WTC11 (cell line): ENCODE results near the gene PSEN2. TPM values are rescaled to one million over a fixed set of nuclear protein-coding genes. Genes with fewer than 3 reads are reported as not detected.

Experiments
- ATAC-seq: fragments of 200-7000 bp; cut with Tn5 transposase; 2 replicates; pipeline ENCODE4 v1.10.0; 2021; ENCODE audit warnings: mild to moderate bottlenecking, moderate library complexity
- CTCF ChIA-PET: fragments of 300-600 bp; sonication (Branson Sonifier 250); formaldehyde crosslinking; loops from one replicate; lab custom pipeline; 2021; ENCODE audit warnings: antibody characterized with exemption; lab: Charles Lee
- POLR2A ChIA-PET: fragments of 350-600 bp; sonication (Branson Sonifier 250); formaldehyde crosslinking; loops from one replicate; lab custom pipeline; 2021; ENCODE audit warnings: antibody characterized with exemption; lab: Charles Lee
- DNase-seq: peaks from one replicate; pipeline ENCODE4 v3.0.0; 2021; ENCODE audit warnings: low spot score
- H3K27ac Mint-ChIP-seq: 2 replicates; pipeline ENCODE4 v1.8.0; 2021; ENCODE audit warnings: mixed read lengths
- H3K27me3 Mint-ChIP-seq: 2 replicates; pipeline ENCODE4 v1.8.0; 2021; ENCODE audit warnings: low read depth, mild to moderate bottlenecking, moderate library complexity, mixed read lengths
- H3K36me3 Mint-ChIP-seq: 2 replicates; pipeline ENCODE4 v1.8.0; 2021; ENCODE audit warnings: mixed read lengths
- H3K4me1 Mint-ChIP-seq: 2 replicates; pipeline ENCODE4 v1.8.0; 2022; ENCODE audit warnings: mixed read lengths
- H3K4me3 Mint-ChIP-seq: 2 replicates; pipeline ENCODE4 v1.8.0; 2021; ENCODE audit warnings: mild to moderate bottlenecking, moderate library complexity, mixed read lengths
- H3K9me3 Mint-ChIP-seq: 2 replicates; pipeline ENCODE4 v1.8.0; 2021; ENCODE audit warnings: mixed read lengths
- ATF1 ChIP-seq: sonication (generic); formaldehyde crosslinking; IDR thresholded peaks from 2 replicates; pipeline ENCODE4 v1.8.1; 2023; ENCODE audit warnings: mild to moderate bottlenecking, moderate library complexity, missing genetic modification reagents
- ATF2 ChIP-seq: sonication (generic); formaldehyde crosslinking; IDR thresholded peaks from 2 replicates; pipeline ENCODE4 v1.8.1; 2022; ENCODE audit warnings: low read depth, missing genetic modification reagents, borderline replicate concordance
- CBFB ChIP-seq: sonication (generic); formaldehyde crosslinking; IDR thresholded peaks from 2 replicates; pipeline ENCODE4 v1.8.1; 2022; ENCODE audit warnings: mild to moderate bottlenecking, low read depth, missing genetic modification reagents
- ESRRA ChIP-seq: sonication (generic); formaldehyde crosslinking; IDR thresholded peaks from 2 replicates; pipeline ENCODE4 v1.8.1; 2022; ENCODE audit warnings: mild to moderate bottlenecking, missing genetic modification reagents, borderline replicate concordance
- GABPB1 ChIP-seq: sonication (generic); formaldehyde crosslinking; IDR thresholded peaks from 2 replicates; pipeline ENCODE4 v1.8.1; 2023; ENCODE audit warnings: mild to moderate bottlenecking, missing genetic modification reagents
- HMGXB4 ChIP-seq: sonication (generic); formaldehyde crosslinking; IDR thresholded peaks from 2 replicates; pipeline ENCODE4 v1.8.1; 2023; ENCODE audit warnings: mild to moderate bottlenecking, moderate library complexity, missing genetic modification reagents
- PRRX2 ChIP-seq: fragments of 250-450 bp; sonication (Bioruptor Pico); IDR thresholded peaks from 2 replicates; pipeline ENCODE4 v1.8.0; 2021; ENCODE audit warnings: mild to moderate bottlenecking
- SP1 ChIP-seq: sonication (generic); formaldehyde crosslinking; conservative IDR thresholded peaks from 2 replicates; pipeline ENCODE4 v1.8.1; 2022; ENCODE audit warnings: missing genetic modification reagents
- ZBTB21 ChIP-seq: sonication (generic); formaldehyde crosslinking; IDR thresholded peaks from 2 replicates; pipeline ENCODE4 v1.8.1; 2023; ENCODE audit warnings: mild to moderate bottlenecking, missing genetic modification reagents, borderline replicate concordance
- ZSCAN18 ChIP-seq: fragments of 250-450 bp; sonication (Bioruptor Pico); IDR thresholded peaks from 2 replicates; pipeline ENCODE4 v2.1.2; 2022; ENCODE audit warnings: mild to moderate bottlenecking, moderate library complexity
- total RNA-seq: library from RNA; stranded (reverse); gene quantifications from 3 replicates; pipeline ENCODE4 v1.2.3, GENCODE V29; 2021
- TF ChIP-seq, protein P1 (sequence below): fragments of 200-600 bp; IDR thresholded peaks from 2 replicates; pipeline ENCODE4 v1.8.0; 2022; ENCODE audit warnings: antibody characterized with exemption
- TF ChIP-seq, protein P2 (sequence below): sonication (generic); formaldehyde crosslinking; IDR thresholded peaks from 2 replicates; pipeline ENCODE4 v1.8.1; 2023; ENCODE audit warnings: mild to moderate bottlenecking, missing genetic modification reagents
- TF ChIP-seq, protein P3 (sequence below): sonication (generic); formaldehyde crosslinking; IDR thresholded peaks from 2 replicates; pipeline ENCODE4 v1.8.1; 2022; ENCODE audit warnings: low read depth, mild to moderate bottlenecking, moderate library complexity, missing genetic modification reagents, borderline replicate concordance
- TF ChIP-seq, protein P4 (sequence below): sonication (generic); formaldehyde crosslinking; IDR thresholded peaks from 2 replicates; pipeline ENCODE4 v1.8.1; 2022; ENCODE audit warnings: mild to moderate bottlenecking, missing genetic modification reagents, moderate library complexity, borderline replicate concordance

The PSEN2 gene
- total RNA-seq, 1 experiment from 2014 or later, result 18.4 TPM

- peaks cover 39% of the 10 kb centered on the region for H3K36me3 Mint-ChIP-seq
Observed at GRCh38 chr1:226884966-226885820, 14.8 kb downstream of the PSEN2 start.

DNA sequence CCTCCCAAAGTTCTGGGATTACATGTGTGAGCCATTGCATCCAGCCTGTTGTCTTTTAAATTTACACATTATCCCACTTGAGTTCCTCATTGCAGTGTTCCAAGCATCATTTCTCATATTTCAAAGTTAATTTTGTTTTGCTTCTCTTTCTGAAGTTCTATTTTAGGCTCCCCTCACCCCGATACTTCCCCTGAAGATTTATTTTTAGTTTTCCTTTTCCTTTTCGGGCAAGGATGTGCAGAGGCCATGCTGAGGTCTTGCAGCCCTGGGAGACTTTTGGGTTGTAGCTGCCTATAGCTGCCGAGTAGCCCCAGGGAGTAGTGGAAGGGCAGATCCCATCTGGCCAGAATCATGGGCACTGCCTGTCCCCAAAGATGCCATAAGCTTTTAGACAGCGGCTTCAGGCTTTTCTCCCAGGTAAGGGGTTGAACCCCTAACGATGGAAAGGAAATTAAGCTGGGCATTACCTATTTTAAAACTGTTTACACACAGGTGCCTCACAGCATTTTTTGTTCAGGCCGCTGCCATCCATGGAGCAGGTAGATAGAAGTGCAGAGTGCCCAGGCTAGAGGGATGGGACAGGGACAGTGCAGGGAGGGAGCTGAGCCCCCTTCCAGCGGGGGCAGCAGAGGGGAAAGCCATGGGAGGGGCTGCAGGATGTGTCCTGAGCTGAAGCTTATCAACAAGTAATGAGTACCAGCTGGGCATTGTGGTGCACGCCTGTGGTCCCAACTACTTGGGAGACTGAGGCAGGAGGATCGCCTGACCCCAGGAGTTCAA lies 15.9 kb downstream of the PSEN2 start:
- POLR2A ChIA-PET, result no interaction called here
- Mint-ChIP-seq H3K4me3 (no peak overlapping the region), H3K27ac (no peak overlapping the region), H3K36me3 (peaks cover 37% of the 10 kb centered on the region), H3K4me1 (no peaks in the 10 kb centered on the region), H3K27me3 (no peaks in the 10 kb centered on the region), H3K9me3 (no peaks in the 10 kb centered on the region)
- CTCF ChIA-PET, result interaction anchor here (1.0 kb wide), 1 partner anchor 318 kb away, joined by 3 read pairs; no protein-coding TSS in a partner anchor
- TF ChIP-seq, protein P1, sequence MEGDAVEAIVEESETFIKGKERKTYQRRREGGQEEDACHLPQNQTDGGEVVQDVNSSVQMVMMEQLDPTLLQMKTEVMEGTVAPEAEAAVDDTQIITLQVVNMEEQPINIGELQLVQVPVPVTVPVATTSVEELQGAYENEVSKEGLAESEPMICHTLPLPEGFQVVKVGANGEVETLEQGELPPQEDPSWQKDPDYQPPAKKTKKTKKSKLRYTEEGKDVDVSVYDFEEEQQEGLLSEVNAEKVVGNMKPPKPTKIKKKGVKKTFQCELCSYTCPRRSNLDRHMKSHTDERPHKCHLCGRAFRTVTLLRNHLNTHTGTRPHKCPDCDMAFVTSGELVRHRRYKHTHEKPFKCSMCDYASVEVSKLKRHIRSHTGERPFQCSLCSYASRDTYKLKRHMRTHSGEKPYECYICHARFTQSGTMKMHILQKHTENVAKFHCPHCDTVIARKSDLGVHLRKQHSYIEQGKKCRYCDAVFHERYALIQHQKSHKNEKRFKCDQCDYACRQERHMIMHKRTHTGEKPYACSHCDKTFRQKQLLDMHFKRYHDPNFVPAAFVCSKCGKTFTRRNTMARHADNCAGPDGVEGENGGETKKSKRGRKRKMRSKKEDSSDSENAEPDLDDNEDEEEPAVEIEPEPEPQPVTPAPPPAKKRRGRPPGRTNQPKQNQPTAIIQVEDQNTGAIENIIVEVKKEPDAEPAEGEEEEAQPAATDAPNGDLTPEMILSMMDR, result no peak
- TF ChIP-seq ATF1 (CRISPR knock-in tag), result no peak
- no peak for TF ChIP-seq PRRX2 (CRISPR knock-in tag)
- no peak for TF ChIP-seq CBFB
- TF ChIP-seq ZBTB21 (CRISPR knock-in tag), result no peak
- TF ChIP-seq, protein P2, sequence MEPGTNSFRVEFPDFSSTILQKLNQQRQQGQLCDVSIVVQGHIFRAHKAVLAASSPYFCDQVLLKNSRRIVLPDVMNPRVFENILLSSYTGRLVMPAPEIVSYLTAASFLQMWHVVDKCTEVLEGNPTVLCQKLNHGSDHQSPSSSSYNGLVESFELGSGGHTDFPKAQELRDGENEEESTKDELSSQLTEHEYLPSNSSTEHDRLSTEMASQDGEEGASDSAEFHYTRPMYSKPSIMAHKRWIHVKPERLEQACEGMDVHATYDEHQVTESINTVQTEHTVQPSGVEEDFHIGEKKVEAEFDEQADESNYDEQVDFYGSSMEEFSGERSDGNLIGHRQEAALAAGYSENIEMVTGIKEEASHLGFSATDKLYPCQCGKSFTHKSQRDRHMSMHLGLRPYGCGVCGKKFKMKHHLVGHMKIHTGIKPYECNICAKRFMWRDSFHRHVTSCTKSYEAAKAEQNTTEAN, result no peak
- TF ChIP-seq ESRRA (CRISPR knock-in tag), result no peak
- TF ChIP-seq, protein P3, sequence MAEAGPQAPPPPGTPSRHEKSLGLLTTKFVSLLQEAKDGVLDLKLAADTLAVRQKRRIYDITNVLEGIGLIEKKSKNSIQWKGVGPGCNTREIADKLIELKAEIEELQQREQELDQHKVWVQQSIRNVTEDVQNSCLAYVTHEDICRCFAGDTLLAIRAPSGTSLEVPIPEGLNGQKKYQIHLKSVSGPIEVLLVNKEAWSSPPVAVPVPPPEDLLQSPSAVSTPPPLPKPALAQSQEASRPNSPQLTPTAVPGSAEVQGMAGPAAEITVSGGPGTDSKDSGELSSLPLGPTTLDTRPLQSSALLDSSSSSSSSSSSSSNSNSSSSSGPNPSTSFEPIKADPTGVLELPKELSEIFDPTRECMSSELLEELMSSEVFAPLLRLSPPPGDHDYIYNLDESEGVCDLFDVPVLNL (CRISPR knock-in tag), result no peak
- TF ChIP-seq HMGXB4 (CRISPR knock-in tag), result no peak
- no peak for DNase-seq
- ATAC-seq, result 0 out of 2 replicates have a peak, but pooled peaks have one; percentile 24

More at GRCh38 chr1:226884966-226885820, 14.8 kb downstream of the PSEN2 start:
- Mint-ChIP-seq H3K27ac (no peak overlapping the region), H3K4me3 (no peak overlapping the region), H3K27me3 (no peaks in the 10 kb centered on the region), H3K9me3 (no peaks in the 10 kb centered on the region), H3K4me1 (no peaks in the 10 kb centered on the region)
- ChIA-PET CTCF (interaction anchor here (0.6 to 1.2 kb wide), 3 partner anchors 27 to 259 kb away, joined by 3 to 4 read pairs (median 3); no protein-coding TSS in a partner anchor), POLR2A (no interaction called here)
- no peak for DNase-seq
- TF ChIP-seq, protein P4, sequence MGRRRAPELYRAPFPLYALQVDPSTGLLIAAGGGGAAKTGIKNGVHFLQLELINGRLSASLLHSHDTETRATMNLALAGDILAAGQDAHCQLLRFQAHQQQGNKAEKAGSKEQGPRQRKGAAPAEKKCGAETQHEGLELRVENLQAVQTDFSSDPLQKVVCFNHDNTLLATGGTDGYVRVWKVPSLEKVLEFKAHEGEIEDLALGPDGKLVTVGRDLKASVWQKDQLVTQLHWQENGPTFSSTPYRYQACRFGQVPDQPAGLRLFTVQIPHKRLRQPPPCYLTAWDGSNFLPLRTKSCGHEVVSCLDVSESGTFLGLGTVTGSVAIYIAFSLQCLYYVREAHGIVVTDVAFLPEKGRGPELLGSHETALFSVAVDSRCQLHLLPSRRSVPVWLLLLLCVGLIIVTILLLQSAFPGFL, result no peak
- TF ChIP-seq SP1 (CRISPR knock-in tag), result no peak
- TF ChIP-seq ZSCAN18 (CRISPR knock-in tag), result no peak
- TF ChIP-seq GABPB1, result no peak
- TF ChIP-seq ATF2 (CRISPR knock-in tag), result no peak
- no peak for ATAC-seq
